Pulmonary artery endothelial cell (primary cell): ENCODE results near the gene RNF220. TPM values are rescaled to one million over a fixed set of nuclear protein-coding genes. Genes with fewer than 3 reads are reported as not detected.

ENCODE experiments used
- DNase-seq: peaks from one replicate; pipeline ENCODE4 v3.0.0-alpha.2; 2011; ENCODE audit warnings: low read depth, low spot score
- total RNA-seq: library from RNA; depleted of rRNA; stranded (reverse); fragments of >200 nt; gene quantifications from 2 replicates; pipeline ENCODE4 v1.2.3, GENCODE V29; 2014

Gene RNF220
- total RNA-seq, 1 donor from 2014 or later: 76.7 TPM

GRCh38 chr1:44584167-44584566 is 179.1 kb downstream of the RNF220 start:
- DNase-seq: no peak

- DNase-seq: no peak
These were observed 180.4 kb downstream of the RNF220 start for GRCh38 chr1:44585315-44585920.

GRCh38 chr1:44587796-44588460 is 182.9 kb downstream of the RNF220 start:
- no peak for DNase-seq

- no peak for DNase-seq
These were observed 183.6 kb downstream of the RNF220 start for GRCh38 chr1:44588551-44589210.

GRCh38 chr1:44590475-44590874 is 185.4 kb downstream of the RNF220 start:
- no peak for DNase-seq

- DNase-seq: no peak
These were observed 186.3 kb downstream of the RNF220 start for GRCh38 chr1:44591381-44591780.

GRCh38 chr1:44592208-44593145 is 187.4 kb downstream of the RNF220 start:
- no peak for DNase-seq

- DNase-seq: no peak
These were observed 189.3 kb downstream of the RNF220 start for GRCh38 chr1:44594353-44594752.

GRCh38 chr1:44594871-44595735 is 190.0 kb downstream of the RNF220 start:
- peak; percentile 19 for DNase-seq

GRCh38 chr1:44596511-44596910 is 191.5 kb downstream of the RNF220 start:
- DNase-seq: no peak

GRCh38 chr1:44598167-44598566 is 193.1 kb downstream of the RNF220 start:
- no peak for DNase-seq

GRCh38 chr1:44602634-44603628 is 197.9 kb downstream of the RNF220 start:
- DNase-seq: no peak

GRCh38 chr1:44603718-44604117 is 198.7 kb downstream of the RNF220 start:
- DNase-seq: no peak

- no peak for DNase-seq
These were observed 199.3 kb downstream of the RNF220 start for GRCh38 chr1:44604157-44604955.

- no peak for DNase-seq
These were observed 201.0 kb downstream of the RNF220 start for GRCh38 chr1:44605914-44606615.

GRCh38 chr1:44606701-44607281 is 201.7 kb downstream of the RNF220 start:
- no peak for DNase-seq

- no peak for DNase-seq
These were observed 203.1 kb downstream of the RNF220 start for GRCh38 chr1:44608141-44608540.

- no peak for DNase-seq
These were observed 204.3 kb downstream of the RNF220 start for GRCh38 chr1:44609412-44609767.
